ENCODE data around the gene ERBIN.

ERBIN gene

DNA sequence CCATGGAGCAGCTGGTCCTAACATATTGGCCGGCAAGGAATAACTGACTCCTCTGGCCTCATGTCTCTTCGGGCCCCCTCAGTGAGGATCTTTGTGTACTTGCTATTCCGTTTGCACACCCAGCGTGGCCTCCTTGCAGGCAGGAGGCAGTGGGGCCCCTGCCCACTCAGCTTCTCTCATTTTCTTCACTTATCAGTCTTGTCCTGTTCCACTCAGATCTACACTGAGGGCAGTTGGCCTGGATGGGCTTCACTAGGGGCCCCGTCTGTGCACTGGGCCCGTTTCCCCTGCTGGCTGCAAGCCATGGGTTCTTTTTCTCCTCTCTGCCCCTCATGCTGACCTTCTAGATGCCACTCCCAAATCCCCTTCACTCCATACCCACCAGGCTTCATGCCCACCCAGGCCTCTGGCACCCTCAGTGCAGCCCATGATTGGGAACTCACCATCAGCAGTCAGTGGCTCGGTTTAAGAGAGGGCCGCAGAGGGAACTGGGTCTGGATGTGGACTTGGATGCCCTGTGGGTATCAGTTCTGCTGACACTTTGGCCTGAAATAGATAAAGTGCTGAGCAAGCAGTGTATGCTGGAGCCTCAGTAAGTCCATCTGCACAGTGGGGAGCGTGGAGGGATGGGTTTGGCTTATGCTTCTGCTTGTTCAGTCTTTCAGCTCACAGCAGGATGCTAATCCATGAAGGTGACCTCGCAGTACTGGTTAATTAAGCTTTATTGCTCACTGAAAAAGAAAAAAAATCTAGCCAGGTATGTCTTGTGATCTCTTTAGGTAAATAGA lies 57.9 kb downstream of the ERBIN start:
- Histone ChIP-seq H3K4me1 (ENCODE audit: insufficient read depth, low read length) (peaks cover 26% of the 10 kb centered on the region), H3K27me3 (ENCODE audit: insufficient read depth, low read length) (no peaks in the 10 kb centered on the region), H3K36me3 (ENCODE audit: insufficient read depth, low read length) (no peaks in the 10 kb centered on the region), H3K27ac (ENCODE audit: low read depth, low read length) (no peak overlapping the region), H3K9me3 (ENCODE audit: insufficient read depth, low read depth, low read length) (0 out of 2 replicates have a peak, but pooled peaks cover 2% of the 10 kb centered on the region), H3K4me3 (ENCODE audit: low read length) (no peak overlapping the region), H3K9ac (ENCODE audit: low read depth, low read length) (no peak overlapping the region)
- 90% methylated on average over 10 of the region's 10 CpGs for WGBS

GRCh38 chr5:65986050-65986451 lies 59.7 kb downstream of the ERBIN start:
- Histone ChIP-seq H3K4me3 (ENCODE audit: low read length) (no peak overlapping the region), H3K36me3 (ENCODE audit: insufficient read depth, low read length) (peaks cover 8% of the 10 kb centered on the region; the same call in 1 of the 2 replicates), H3K27ac (ENCODE audit: low read depth, low read length) (no peak overlapping the region), H3K9ac (ENCODE audit: low read depth, low read length) (no peak overlapping the region), H3K4me1 (ENCODE audit: insufficient read depth, low read length) (peaks cover 23% of the 10 kb centered on the region), H3K27me3 (ENCODE audit: insufficient read depth, low read length) (no peaks in the 10 kb centered on the region), H3K9me3 (ENCODE audit: insufficient read depth, low read depth, low read length) (no peaks in the 10 kb centered on the region)
- 89% methylated on average over 1 of the region's 1 CpG for WGBS

DNA sequence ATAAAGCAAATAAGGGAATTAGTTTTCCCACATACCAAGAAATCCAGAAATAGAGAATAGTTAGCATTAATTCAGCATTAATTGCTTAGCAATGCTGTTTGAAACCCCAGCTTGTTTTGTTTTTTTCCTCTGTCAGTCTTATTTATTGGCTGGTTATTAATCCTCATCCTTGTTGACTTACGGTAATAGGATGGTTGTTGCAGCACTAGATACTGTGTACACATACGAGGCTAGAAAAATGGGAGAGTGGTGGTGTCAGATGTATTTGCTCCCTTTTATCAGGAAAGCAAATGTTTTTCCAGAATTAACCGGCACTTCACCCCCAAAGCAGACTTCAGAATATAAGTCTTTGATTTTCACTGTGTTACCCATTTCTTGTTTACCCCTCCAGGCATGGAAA lies 60.4 kb downstream of the ERBIN start:
- Histone ChIP-seq H3K9ac (ENCODE audit: low read depth, low read length) (no peak overlapping the region), H3K27ac (ENCODE audit: low read depth, low read length) (no peak overlapping the region), H3K4me1 (ENCODE audit: insufficient read depth, low read length) (peaks cover 23% of the 10 kb centered on the region), H3K4me3 (ENCODE audit: low read length) (no peak overlapping the region), H3K9me3 (ENCODE audit: insufficient read depth, low read depth, low read length) (no peaks in the 10 kb centered on the region), H3K27me3 (ENCODE audit: insufficient read depth, low read length) (no peaks in the 10 kb centered on the region), H3K36me3 (ENCODE audit: insufficient read depth, low read length) (peaks cover 8% of the 10 kb centered on the region; the same call in 1 of the 2 replicates)
- 94% methylated on average over 3 of the region's 3 CpGs for WGBS

GRCh38 chr5:65987982-65988381 lies 61.6 kb downstream of the ERBIN start:
- H3K36me3 ChIP-seq (ENCODE audit: insufficient read depth, low read length), result peaks cover 12% of the 10 kb centered on the region; the same call in 1 of the 2 replicates
- H3K4me1 ChIP-seq (ENCODE audit: insufficient read depth, low read length), result peaks cover 23% of the 10 kb centered on the region
- H3K9me3 ChIP-seq (ENCODE audit: insufficient read depth, low read depth, low read length), result no peaks in the 10 kb centered on the region
- H3K9ac ChIP-seq (ENCODE audit: low read depth, low read length), result no peak overlapping the region
- no peak overlapping the region for H3K4me3 ChIP-seq (ENCODE audit: low read length)
- H3K27me3 ChIP-seq (ENCODE audit: insufficient read depth, low read length), result no peaks in the 10 kb centered on the region
- 96% methylated on average over 4 of the region's 4 CpGs for WGBS
- no peak overlapping the region for H3K27ac ChIP-seq (ENCODE audit: low read depth, low read length)

DNA sequence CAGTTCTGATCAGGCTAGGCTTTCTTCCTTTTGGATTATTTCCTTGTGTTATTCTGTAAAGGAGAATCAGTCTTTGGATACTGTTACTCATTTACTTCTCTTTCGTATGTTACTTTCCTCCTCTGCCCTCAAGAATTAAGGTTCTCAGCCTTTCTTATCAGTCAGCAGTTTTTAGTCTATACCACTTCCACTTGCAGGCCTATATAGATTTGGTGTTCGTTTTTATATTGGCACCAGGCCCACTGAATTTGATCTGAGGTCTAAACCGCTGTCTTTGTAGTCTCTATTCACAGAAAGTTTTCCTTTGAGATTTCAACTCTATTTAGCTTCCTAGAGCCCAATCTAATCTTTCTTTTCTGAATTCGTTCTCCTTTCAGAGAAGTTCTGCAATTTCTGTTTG lies 62.8 kb downstream of the ERBIN start:
- H3K9me3 ChIP-seq (ENCODE audit: insufficient read depth, low read depth, low read length), result no peaks in the 10 kb centered on the region
- H3K4me1 ChIP-seq (ENCODE audit: insufficient read depth, low read length), result peaks cover 20% of the 10 kb centered on the region
- H3K4me3 ChIP-seq (ENCODE audit: low read length), result no peak overlapping the region
- 94% methylated on average over 4 of the region's 4 CpGs for WGBS
- H3K27me3 ChIP-seq (ENCODE audit: insufficient read depth, low read length), result no peaks in the 10 kb centered on the region
- peaks cover 14% of the 10 kb centered on the region for H3K36me3 ChIP-seq (ENCODE audit: insufficient read depth, low read length)
- H3K27ac ChIP-seq (ENCODE audit: low read depth, low read length), result no peak overlapping the region
- no peak overlapping the region for H3K9ac ChIP-seq (ENCODE audit: low read depth, low read length)

DNA sequence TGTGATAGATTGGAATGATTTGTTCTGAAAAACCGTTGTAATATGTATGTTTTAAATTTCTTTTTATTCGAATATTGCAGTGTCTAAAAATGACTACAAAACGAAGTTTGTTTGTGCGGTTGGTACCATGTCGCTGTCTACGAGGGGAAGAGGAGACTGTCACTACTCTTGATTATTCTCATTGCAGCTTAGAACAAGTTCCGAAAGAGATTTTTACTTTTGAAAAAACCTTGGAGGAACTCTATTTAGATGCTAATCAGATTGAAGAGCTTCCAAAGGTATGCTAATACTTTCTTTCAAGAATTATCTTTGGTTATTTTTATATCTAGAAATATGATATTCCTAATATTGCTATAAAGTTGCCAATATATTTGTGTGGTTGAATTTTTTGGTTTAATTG lies 66.3 kb downstream of the ERBIN start:
- Histone ChIP-seq H3K27ac (ENCODE audit: low read depth, low read length) (no peak overlapping the region), H3K4me3 (ENCODE audit: low read length) (no peak overlapping the region), H3K36me3 (ENCODE audit: insufficient read depth, low read length) (peaks cover 30% of the 10 kb centered on the region), H3K4me1 (ENCODE audit: insufficient read depth, low read length) (peaks cover 22% of the 10 kb centered on the region), H3K27me3 (ENCODE audit: insufficient read depth, low read length) (no peaks in the 10 kb centered on the region), H3K9ac (ENCODE audit: low read depth, low read length) (no peak overlapping the region), H3K9me3 (ENCODE audit: insufficient read depth, low read depth, low read length) (no peaks in the 10 kb centered on the region)
- WGBS, result 70% methylated on average over 7 of the region's 7 CpGs

DNA sequence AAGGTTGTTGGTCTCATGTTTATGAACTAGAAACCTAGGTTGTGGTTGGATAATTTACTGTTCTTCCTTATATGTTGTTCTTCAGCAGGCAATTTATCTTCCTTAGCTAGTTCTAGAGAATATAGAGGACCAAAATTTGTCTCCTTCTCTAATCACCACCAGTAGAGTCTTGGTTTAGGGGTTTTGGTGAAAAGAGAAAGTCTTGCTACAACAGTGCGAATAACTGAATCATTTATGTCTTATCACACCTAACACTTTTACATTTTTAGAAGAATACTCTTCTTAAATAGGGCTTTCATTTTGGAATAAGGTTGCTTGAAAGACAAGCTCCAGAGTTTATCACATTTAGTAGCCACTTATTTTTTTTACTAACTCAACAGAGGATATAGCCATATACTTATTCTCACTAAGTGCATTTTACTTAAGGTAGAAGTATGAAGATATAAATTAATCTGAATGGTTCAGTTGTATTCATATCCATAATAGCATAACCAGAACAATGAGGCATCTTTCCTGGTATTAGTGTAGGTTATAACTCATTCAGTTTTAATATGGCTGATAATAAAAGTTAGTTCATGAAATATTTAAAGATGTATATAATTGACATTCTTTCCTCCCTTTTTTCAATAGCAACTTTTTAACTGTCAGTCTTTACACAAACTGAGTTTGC lies 67.9 kb downstream of the ERBIN start:
- H3K4me3 ChIP-seq (ENCODE audit: low read length), result no peak overlapping the region
- H3K27me3 ChIP-seq (ENCODE audit: insufficient read depth, low read length), result no peaks in the 10 kb centered on the region
- H3K36me3 ChIP-seq (ENCODE audit: insufficient read depth, low read length), result peaks cover 30% of the 10 kb centered on the region
- WGBS, result no CpG with 5 or more reads among the region's 1 CpG
- no peak overlapping the region for H3K27ac ChIP-seq (ENCODE audit: low read depth, low read length)
- H3K4me1 ChIP-seq (ENCODE audit: insufficient read depth, low read length), result peaks cover 26% of the 10 kb centered on the region
- H3K9ac ChIP-seq (ENCODE audit: low read depth, low read length), result no peak overlapping the region
- no peaks in the 10 kb centered on the region for H3K9me3 ChIP-seq (ENCODE audit: insufficient read depth, low read depth, low read length)

DNA sequence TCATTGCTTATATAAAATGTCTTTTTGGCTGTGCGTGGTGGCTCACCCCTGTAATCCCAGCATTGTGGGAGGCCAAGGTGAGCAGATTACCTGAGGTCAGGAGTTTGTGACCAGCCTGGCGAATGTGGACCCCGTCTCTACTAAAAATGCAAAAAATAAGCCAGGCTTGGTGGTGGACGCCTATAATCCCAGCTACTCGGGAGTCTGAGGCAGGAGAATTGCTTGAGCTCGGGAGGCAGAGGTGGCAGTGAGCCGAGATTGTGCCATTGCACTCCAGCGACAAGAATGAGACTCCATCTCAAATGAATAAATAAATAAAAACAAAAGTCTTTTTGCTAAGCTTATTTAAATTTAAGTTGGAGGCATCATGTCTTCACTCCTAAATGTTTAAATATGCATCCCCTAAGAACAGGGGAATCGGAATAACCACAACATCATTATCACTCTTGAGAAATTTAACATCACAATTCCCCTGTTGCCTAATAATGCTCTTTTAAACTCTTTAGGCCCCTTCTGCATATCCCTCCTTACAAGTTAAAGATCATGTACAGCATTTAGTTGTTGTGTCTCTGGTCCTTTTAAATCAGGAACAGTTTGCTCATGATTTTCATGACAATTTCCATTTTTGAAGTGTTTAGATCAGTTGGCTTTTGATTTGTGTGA lies 72.8 kb downstream of the ERBIN start:
- H3K27ac ChIP-seq (ENCODE audit: low read depth, low read length), result peak overlapping the region; percentile 5; the same call in 1 of the 2 replicates
- no peak overlapping the region for H3K9ac ChIP-seq (ENCODE audit: low read depth, low read length)
- peaks cover 19% of the 10 kb centered on the region; the same call in 1 of the 2 replicates for H3K4me1 ChIP-seq (ENCODE audit: insufficient read depth, low read length)
- H3K27me3 ChIP-seq (ENCODE audit: insufficient read depth, low read length), result no peaks in the 10 kb centered on the region
- H3K4me3 ChIP-seq (ENCODE audit: low read length), result no peak overlapping the region; the same call in 1 of the 2 replicates
- peaks cover 15% of the 10 kb centered on the region for H3K36me3 ChIP-seq (ENCODE audit: insufficient read depth, low read length)
- 73% methylated on average over 8 of the region's 9 CpGs for WGBS
- no peaks in the 10 kb centered on the region for H3K9me3 ChIP-seq (ENCODE audit: insufficient read depth, low read depth, low read length)

DNA sequence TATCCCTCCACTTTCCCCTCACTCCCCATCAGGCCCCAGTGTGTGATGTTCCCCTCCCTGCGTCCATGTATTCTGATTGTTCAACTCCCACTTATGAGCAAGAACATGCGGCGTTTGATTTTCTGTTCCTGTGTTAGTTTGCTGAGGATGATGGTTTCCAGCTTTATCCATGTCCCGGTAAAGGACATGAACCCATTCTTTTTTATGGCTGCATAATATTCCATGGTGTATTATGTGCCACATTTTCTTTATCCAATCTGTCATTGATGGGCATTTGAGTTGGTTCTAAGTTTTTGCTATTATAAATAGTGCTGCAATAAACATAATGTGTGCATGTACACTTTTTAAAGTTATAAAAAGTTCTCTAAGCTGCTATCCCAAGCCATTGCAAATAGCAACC lies 75.6 kb downstream of the ERBIN start:
- 95% methylated on average over 4 of the region's 4 CpGs for WGBS

GRCh38 chr5:66002415-66002814 lies 76.0 kb downstream of the ERBIN start:
- no peak overlapping the region for H3K4me3 ChIP-seq (ENCODE audit: low read length)
- no peak overlapping the region for H3K9ac ChIP-seq (ENCODE audit: low read depth, low read length)
- no peaks in the 10 kb centered on the region for H3K36me3 ChIP-seq (ENCODE audit: insufficient read depth, low read length)
- 97% methylated on average over 2 of the region's 2 CpGs for WGBS
- no peaks in the 10 kb centered on the region for H3K27me3 ChIP-seq (ENCODE audit: insufficient read depth, low read length)
- no peaks in the 10 kb centered on the region for H3K9me3 ChIP-seq (ENCODE audit: insufficient read depth, low read depth, low read length)
- no peak overlapping the region for H3K27ac ChIP-seq (ENCODE audit: low read depth, low read length)
- peaks cover 17% of the 10 kb centered on the region; the same call in 1 of the 2 replicates for H3K4me1 ChIP-seq (ENCODE audit: insufficient read depth, low read length)

More for the DNA sequence above, 75.6 kb downstream of the ERBIN start:
- no peak overlapping the region for H3K27ac ChIP-seq (ENCODE audit: low read depth, low read length)
- peaks cover 17% of the 10 kb centered on the region; the same call in 1 of the 2 replicates for H3K4me1 ChIP-seq (ENCODE audit: insufficient read depth, low read length)
- 0 out of 2 replicates have a peak, but pooled peaks cover 3% of the 10 kb centered on the region for H3K36me3 ChIP-seq (ENCODE audit: insufficient read depth, low read length)
- no peaks in the 10 kb centered on the region for H3K9me3 ChIP-seq (ENCODE audit: insufficient read depth, low read depth, low read length)
- no peak overlapping the region for H3K9ac ChIP-seq (ENCODE audit: low read depth, low read length)
- no peak overlapping the region for H3K4me3 ChIP-seq (ENCODE audit: low read length)
- no peaks in the 10 kb centered on the region for H3K27me3 ChIP-seq (ENCODE audit: insufficient read depth, low read length)

DNA sequence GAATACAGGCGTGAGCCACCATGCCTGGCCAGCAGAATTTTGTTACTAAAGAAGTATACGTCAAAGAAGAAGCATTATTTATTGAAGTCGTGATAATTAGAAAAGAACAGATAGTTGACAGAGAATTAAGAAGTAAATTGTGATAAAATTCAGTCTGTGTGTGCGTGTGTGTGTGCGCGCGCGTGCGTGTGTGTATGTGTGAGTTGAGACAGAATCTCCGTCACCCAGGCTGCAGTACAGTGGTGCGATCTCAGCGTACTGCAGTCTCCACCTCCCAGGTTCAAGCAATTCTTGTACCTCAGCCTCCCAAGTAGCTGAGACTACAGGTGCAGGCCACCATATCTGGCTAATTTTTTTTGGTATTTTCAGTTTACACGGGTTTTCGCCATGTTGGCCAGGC lies 77.8 kb downstream of the ERBIN start:
- WGBS, result 97% methylated on average over 14 of the region's 14 CpGs
- H3K4me1 ChIP-seq (ENCODE audit: insufficient read depth, low read length), result peaks cover 14% of the 10 kb centered on the region; the same call in 1 of the 2 replicates

More for the DNA sequence above, 77.8 kb downstream of the ERBIN start:
- Histone ChIP-seq H3K27ac (ENCODE audit: low read depth, low read length) (no peak overlapping the region), H3K9me3 (ENCODE audit: insufficient read depth, low read depth, low read length) (no peaks in the 10 kb centered on the region), H3K27me3 (ENCODE audit: insufficient read depth, low read length) (no peaks in the 10 kb centered on the region), H3K9ac (ENCODE audit: low read depth, low read length) (no peak overlapping the region), H3K4me3 (ENCODE audit: low read length) (no peak overlapping the region), H3K36me3 (ENCODE audit: insufficient read depth, low read length) (no peaks in the 10 kb centered on the region)

Data from HUES64 (cell line).